Adrenal gland (tissue), 12 donors: ENCODE measurements around the gene CC2D2A. TPM values are rescaled to one million over a fixed set of nuclear protein-coding genes. Genes with fewer than 3 reads are reported as not detected.

Source experiments
- DNase-seq, 7 donors: peaks; one replicate each; pipeline ENCODE4 v3.0.0-alpha.2; 2019 to 2020
- H3K27ac ChIP-seq, 5 donors: fragments of 200-600 bp; sonication (generic) in 4 of 5; 1 replicate in 3 of 5; 2 replicates in 2 of 5; pipeline versions ENCODE4 v1.5.1 to v1.8.0; 2016 to 2020; ENCODE audit warnings: mild to moderate bottlenecking in 1 of 5
- H3K27me3 ChIP-seq: fragments of 200-600 bp; 2 replicates; pipeline ENCODE4 v1.8.0; 2021
- H3K36me3 ChIP-seq, 2 donors: fragments of 200-600 bp; replicated peaks in 1 of 2; 1 replicate in 1 of 2; 2 replicates in 1 of 2; pipeline versions ENCODE4 v1.5.1 to v1.8.0; 2018 to 2022
- H3K4me1 ChIP-seq, 2 donors: fragments of 200-600 bp; replicated peaks in 1 of 2; 1 replicate in 1 of 2; 2 replicates in 1 of 2; pipeline versions ENCODE4 v1.5.1 to v1.8.0; 2018 to 2021
- H3K4me3 ChIP-seq, 4 donors: fragments of 200-600 bp; sonication (generic) in 3 of 4; one replicate each; pipeline ENCODE4 v1.5.1; 2016 to 2018
- H3K9me3 ChIP-seq, 3 donors: fragments of 200-600 bp; sonication (generic) in 1 of 3; replicated peaks in 1 of 3; 1 replicate in 2 of 3; 2 replicates in 1 of 3; pipeline versions ENCODE4 v1.5.1 to v1.8.0; 2016 to 2021
- CTCF ChIP-seq, 6 experiments: fragments of 450-650 bp in 4 of 6; fragments of 200-600 bp in 2 of 6; sonication (generic) in 1 of 6; IDR thresholded peaks; 1 replicate in 5 of 6; 2 replicates in 1 of 6; pipeline versions ENCODE4 v1.5.1 to v1.8.0; 2016 to 2021; ENCODE audit warnings: antibody characterized with exemption in 6 of 6, mild to moderate bottlenecking in 2 of 6, moderate library complexity in 1 of 6
- POLR2A ChIP-seq, 2 donors: fragments of 450-650 bp; IDR thresholded peaks; one replicate each; pipeline ENCODE4 v1.6.1; 2017; ENCODE audit warnings: antibody characterized with exemption in 2 of 2, mild to moderate bottlenecking in 2 of 2, moderate library complexity in 1 of 2
- WGBS, 4 donors: extraction: QIAGEN DNeasy Blood & Tissue Kit in 2 of 4; methylation state at CpG; one replicate each; pipeline versions ENCODE4 v1.1.5 to v1.1.7; 2013 to 2017; 5-methylcytosine and 5-hydroxymethylcytosine counted together
- intact Hi-C, 2 donors: fragments of 100-400 bp; cut with DNase I; formaldehyde crosslinking; loops; one replicate each; pipeline versions ENCODE4 v1.14.1 to v1.15.0; 2022 to 2023
- polyA plus RNA-seq, 3 donors: library from polyadenylated mRNA; stranded (reverse); fragments of 200-250 nt in 2 of 3; fragments of 350-450 nt in 1 of 3; fragmentation: Illumina TruSeq in 1 of 3; extraction: RNeasy Lipid Tissue Mini Kit (QIAGEN cat#74804) in 1 of 3; gene quantifications; one replicate each; pipeline ENCODE4 v1.2.3, GENCODE V29; 2013 to 2014
- total RNA-seq, 9 donors: library from RNA; depleted of rRNA in 4 of 9; stranded (reverse); fragments of >200 nt in 4 of 9; fragments of 120-200 nt in 1 of 9; fragmentation: NEBNext Ultra II Directional in 1 of 9; extraction: Animal tissue kit (Norgen Biotek cat#: 25700) in 1 of 9; gene quantifications; one replicate each; pipeline versions ENCODE4 v1.1.0 to v1.2.4, GENCODE V29; 2013 to 2023
- donor health status: healthy with polysubstance abuse.
- donor health status: Bipolar disorder and iron deficiency.
- donor health status: DM: yes; HTN: yes; CAD: no.
- donor health status: DM: no; HTN: no; CAD: no.
- donor health status: DM: no; HTN: no; CAD: no.
- donor health status: DM: yes; HTN: yes; CAD: no.

Gene CC2D2A
- total and polyA plus RNA-seq, 12 donors = 14.4 to 52.3 (median 20.9) TPM

DNA sequence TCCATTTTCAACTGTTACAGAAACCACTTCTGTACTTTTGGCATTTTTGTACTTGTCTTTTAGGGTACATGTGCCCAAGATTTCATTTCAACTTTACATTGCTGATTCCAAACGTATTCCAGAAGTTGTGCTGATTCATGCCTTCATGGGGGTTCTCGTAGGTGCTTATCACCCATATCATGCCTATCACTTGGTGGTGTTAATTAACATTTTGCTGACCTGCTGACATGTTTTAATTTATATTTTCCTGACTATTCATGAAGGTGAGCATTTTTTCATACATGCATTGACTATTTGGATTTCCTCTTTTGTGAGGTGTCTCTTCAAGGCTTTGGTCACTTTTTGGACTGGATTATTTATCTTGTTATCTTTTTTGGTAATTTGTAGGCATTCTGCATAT, 64.1 kb downstream of the CC2D2A start:
- no peaks in the 10 kb centered on the region for H3K4me1 ChIP-seq
- no peak overlapping the region for H3K4me3 ChIP-seq
- peaks cover 0 to 14% of the 10 kb centered on the region in 2 donors for H3K36me3 ChIP-seq
- no peak overlapping the region for H3K27ac ChIP-seq
- 91 to 95% (median 93%) methylated on average over 2 of the region's 2 CpGs for WGBS, 4 donors
- no peaks in the 10 kb centered on the region for H3K9me3 ChIP-seq
- H3K27me3 ChIP-seq = no peaks in the 10 kb centered on the region
- intact Hi-C loops = no loop called here
- DNase-seq = no peak
- TF ChIP-seq POLR2A (IDR thresholded peaks at IDR 0.05) = no peak
- TF ChIP-seq CTCF (IDR thresholded peaks at IDR 0.05) = no peak

- TF ChIP-seq POLR2A (IDR thresholded peaks at IDR 0.05) = no peak
- TF ChIP-seq CTCF (IDR thresholded peaks at IDR 0.05) = no peak
Measured at GRCh38 chr4:15535599-15535998, 65.9 kb downstream of the CC2D2A start.

DNA sequence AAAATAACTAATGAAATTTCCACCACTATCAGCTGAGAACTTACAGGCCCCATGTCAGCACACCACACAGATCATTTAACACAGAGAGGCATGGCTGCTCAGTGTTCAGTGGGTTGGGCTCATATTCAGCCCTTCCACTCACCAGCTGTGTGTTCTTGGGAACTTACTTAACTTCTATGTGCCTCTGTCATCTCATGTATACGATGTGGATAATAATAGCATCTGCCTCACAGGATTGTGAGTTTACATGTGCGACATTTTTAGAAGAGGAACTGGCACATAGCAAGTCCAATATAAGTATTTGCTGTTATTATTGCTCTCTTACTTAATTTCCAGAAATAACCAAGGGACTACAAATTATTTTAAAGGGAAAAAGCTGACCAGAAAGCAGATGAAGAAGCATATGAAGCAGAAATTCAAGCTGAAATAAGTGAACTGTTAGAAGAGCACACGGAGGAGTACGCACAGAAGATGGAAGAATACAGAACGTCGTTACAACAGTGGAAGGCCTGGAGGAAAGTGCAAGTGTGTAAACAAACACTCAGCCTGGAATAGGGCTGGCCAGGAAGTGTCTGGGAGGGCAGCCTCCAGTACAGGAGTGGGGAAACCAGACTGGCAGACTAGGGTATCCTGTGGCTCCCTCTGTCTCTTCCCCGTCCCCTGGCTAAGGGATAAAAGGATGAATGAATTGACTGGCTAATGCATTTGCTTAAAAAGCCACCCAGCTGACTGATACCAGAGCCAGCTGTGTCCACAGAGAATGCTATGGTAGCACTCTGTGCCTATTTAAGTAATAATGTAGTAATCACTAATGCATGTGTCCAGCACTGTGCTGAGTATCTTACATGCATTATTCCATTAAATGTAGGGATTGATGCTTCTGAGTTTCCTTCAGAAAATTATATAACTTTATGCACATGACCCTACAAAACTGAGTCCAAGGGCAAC, 67.1 kb downstream of the CC2D2A start:
- no peaks in the 10 kb centered on the region for H3K9me3 ChIP-seq
- no peaks in the 10 kb centered on the region for H3K27me3 ChIP-seq
- intact Hi-C loops = no loop called here
- H3K27ac ChIP-seq = no peak overlapping the region
- no peak for DNase-seq
- no peaks in the 10 kb centered on the region for H3K4me1 ChIP-seq
- no peak overlapping the region for H3K4me3 ChIP-seq
- 85 to 91% (median 88%) methylated on average over 7 of the region's 7 CpGs for WGBS, 4 donors
- no peak for TF ChIP-seq POLR2A (IDR thresholded peaks at IDR 0.05)
- TF ChIP-seq CTCF (IDR thresholded peaks at IDR 0.05) = no peak
- H3K36me3 ChIP-seq = peaks cover 0 to 18% of the 10 kb centered on the region in 2 donors

More at GRCh38 chr4:15535599-15535998, 65.9 kb downstream of the CC2D2A start:
- Histone ChIP-seq H3K4me3 (no peak overlapping the region), H3K27ac (no peak overlapping the region), H3K27me3 (no peaks in the 10 kb centered on the region), H3K9me3 (no peaks in the 10 kb centered on the region), H3K4me1 (no peaks in the 10 kb centered on the region), H3K36me3 (peaks cover 0 to 18% of the 10 kb centered on the region in 2 donors)
- DNase-seq = no peak
- intact Hi-C loops = no loop called here
- 91 to 97% (median 95%) methylated on average over 6 of the region's 6 CpGs for WGBS, 4 donors

DNA sequence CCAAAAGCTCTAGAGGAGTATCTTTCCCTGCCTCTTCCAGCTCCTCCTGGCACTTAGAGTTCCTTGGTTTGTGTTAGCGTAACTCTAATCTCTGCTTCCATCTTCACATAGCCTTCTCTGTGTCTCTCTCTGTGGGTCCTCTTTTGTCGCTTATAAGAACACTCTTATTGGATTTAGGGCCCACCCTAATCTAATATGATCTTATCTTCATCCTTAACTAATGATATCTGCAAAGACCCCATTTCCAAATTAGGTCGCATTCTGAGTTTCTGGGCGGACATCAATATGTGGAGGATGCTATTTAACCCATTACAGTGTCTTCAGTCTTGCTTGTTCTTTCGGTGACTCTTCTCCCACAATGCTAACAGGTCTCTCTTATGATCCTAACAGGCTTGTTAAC, 72.3 kb downstream of the CC2D2A start:
- TF ChIP-seq CTCF (IDR thresholded peaks at IDR 0.05) = no peak
- Histone ChIP-seq H3K4me1 (peaks cover 0 to 12% of the 10 kb centered on the region in 2 donors), H3K36me3 (peaks cover 0 to 18% of the 10 kb centered on the region in 2 donors), H3K27me3 (no peaks in the 10 kb centered on the region), H3K9me3 (no peaks in the 10 kb centered on the region), H3K4me3 (no peak overlapping the region), H3K27ac (no peak overlapping the region)
- DNase-seq = no peak
- 90 to 95% (median 94%) methylated on average over 5 of the region's 5 CpGs for WGBS, 4 donors
- intact Hi-C loops = no loop called here
